ENCODE data around the gene ZNF469. TPM values are rescaled to one million over a fixed set of nuclear protein-coding genes. Genes with fewer than 3 reads are reported as not detected.

ZNF469 gene
- total and polyA plus RNA-seq, 2 of the 13 experiments (the other 11 are each of a cell fraction or from before 2014, with no cell fraction given): not detected

GRCh38 chr16:88353691-88354090, 29.1 kb upstream of the ZNF469 start:
- H3K79me2 ChIP-seq (ENCODE audit: insufficient read depth, low read length): no peaks in the 10 kb centered on the region
- no peak for FAIRE-seq
- no peak overlapping the region for H2AFZ ChIP-seq (ENCODE audit: low read length)
- no peak overlapping the region for H3K9ac ChIP-seq (ENCODE audit: insufficient read depth, low read depth, low read length)
- no peaks in the 10 kb centered on the region for H3K36me3 ChIP-seq (replicated peaks in 1 of 2; ENCODE audit: control insufficient read depth in 1 of 2, insufficient read depth in 2 of 2, low read length in 2 of 2)
- no peak for DNase-seq (ENCODE audit: low spot score)
- ChIA-PET POLR2A (no interaction called here), CTCF (ENCODE audit: low intra/inter-chr PET ratio, low total read pairs) (no interaction called here)
- H4K20me1 ChIP-seq (ENCODE audit: insufficient read depth, low read length): no peaks in the 10 kb centered on the region
- TF ChIP-seq, protein P1, sequence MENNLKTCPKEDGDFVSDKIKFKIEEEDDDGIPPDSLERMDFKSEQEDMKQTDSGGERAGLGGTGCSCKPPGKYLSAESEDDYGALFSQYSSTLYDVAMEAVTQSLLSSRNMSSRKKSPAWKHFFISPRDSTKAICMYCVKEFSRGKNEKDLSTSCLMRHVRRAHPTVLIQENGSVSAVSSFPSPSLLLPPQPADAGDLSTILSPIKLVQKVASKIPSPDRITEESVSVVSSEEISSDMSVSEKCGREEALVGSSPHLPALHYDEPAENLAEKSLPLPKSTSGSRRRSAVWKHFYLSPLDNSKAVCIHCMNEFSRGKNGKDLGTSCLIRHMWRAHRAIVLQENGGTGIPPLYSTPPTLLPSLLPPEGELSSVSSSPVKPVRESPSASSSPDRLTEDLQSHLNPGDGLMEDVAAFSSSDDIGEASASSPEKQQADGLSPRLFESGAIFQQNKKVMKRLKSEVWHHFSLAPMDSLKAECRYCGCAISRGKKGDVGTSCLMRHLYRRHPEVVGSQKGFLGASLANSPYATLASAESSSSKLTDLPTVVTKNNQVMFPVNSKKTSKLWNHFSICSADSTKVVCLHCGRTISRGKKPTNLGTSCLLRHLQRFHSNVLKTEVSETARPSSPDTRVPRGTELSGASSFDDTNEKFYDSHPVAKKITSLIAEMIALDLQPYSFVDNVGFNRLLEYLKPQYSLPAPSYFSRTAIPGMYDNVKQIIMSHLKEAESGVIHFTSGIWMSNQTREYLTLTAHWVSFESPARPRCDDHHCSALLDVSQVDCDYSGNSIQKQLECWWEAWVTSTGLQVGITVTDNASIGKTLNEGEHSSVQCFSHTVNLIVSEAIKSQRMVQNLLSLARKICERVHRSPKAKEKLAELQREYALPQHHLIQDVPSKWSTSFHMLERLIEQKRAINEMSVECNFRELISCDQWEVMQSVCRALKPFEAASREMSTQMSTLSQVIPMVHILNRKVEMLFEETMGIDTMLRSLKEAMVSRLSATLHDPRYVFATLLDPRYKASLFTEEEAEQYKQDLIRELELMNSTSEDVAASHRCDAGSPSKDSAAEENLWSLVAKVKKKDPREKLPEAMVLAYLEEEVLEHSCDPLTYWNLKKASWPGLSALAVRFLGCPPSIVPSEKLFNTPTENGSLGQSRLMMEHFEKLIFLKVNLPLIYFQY (CRISPR knock-in tag; IDR thresholded peaks at IDR 0.05; ENCODE audit: borderline replicate concordance): no peak
- TF ChIP-seq GTF3A (CRISPR knock-in tag; conservative IDR thresholded peaks at IDR 0.05) (no peak), KAT8 (CRISPR knock-in tag; IDR thresholded peaks at IDR 0.05) (no peak), ZBTB21 (CRISPR knock-in tag; IDR thresholded peaks at IDR 0.05) (no peak), ZNF335 (CRISPR knock-in tag; IDR thresholded peaks at IDR 0.05) (no peak), SPEN (CRISPR knock-in tag; IDR thresholded peaks at IDR 0.05; ENCODE audit: low read depth) (no peak), ZC3H13 (CRISPR knock-in tag; IDR thresholded peaks at IDR 0.05) (no peak), FOXJ3 (CRISPR knock-in tag; IDR thresholded peaks at IDR 0.05; ENCODE audit: borderline replicate concordance) (no peak), TMF1 (CRISPR knock-in tag; IDR thresholded peaks at IDR 0.05; ENCODE audit: low read depth) (no peak)
- TF ChIP-seq, protein P2, sequence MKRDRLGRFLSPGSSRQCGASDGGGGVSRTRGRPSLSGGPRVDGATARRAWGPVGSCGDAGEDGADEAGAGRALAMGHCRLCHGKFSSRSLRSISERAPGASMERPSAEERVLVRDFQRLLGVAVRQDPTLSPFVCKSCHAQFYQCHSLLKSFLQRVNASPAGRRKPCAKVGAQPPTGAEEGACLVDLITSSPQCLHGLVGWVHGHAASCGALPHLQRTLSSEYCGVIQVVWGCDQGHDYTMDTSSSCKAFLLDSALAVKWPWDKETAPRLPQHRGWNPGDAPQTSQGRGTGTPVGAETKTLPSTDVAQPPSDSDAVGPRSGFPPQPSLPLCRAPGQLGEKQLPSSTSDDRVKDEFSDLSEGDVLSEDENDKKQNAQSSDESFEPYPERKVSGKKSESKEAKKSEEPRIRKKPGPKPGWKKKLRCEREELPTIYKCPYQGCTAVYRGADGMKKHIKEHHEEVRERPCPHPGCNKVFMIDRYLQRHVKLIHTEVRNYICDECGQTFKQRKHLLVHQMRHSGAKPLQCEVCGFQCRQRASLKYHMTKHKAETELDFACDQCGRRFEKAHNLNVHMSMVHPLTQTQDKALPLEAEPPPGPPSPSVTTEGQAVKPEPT (CRISPR knock-in tag; IDR thresholded peaks at IDR 0.05; ENCODE audit: low read depth): no peak
- intact Hi-C loops (cut with micrococcal nuclease; ENCODE audit: unreplicated experiment): no loop called here
- H3K4me2 ChIP-seq (ENCODE audit: low read depth, low read length): no peak overlapping the region
- no peak overlapping the region for H3K27ac ChIP-seq (ENCODE audit: extremely low read length, insufficient read depth, low read length)
- WGBS (ENCODE audit: low lambda C conversion rate): 60% methylated on average over 7 of the region's 12 CpGs
- peaks cover 3 to 63% of the 10 kb centered on the region in 2 experiments; a peak in 4 of 5 replicates for H3K27me3 ChIP-seq (ENCODE audit: control insufficient read depth in 1 of 2, insufficient read depth in 2 of 2, low read length in 2 of 2)
- no peaks in the 10 kb centered on the region for H3K9me3 ChIP-seq (ENCODE audit: low read length)
- in situ Hi-C loops (cut with HindIII; ENCODE audit: extremely low pct_ligation_motif_present, low pct_unique_long_range_greater_than_20kb): no loop called here
- ATAC-seq: no peak
- no TSS peak for BruUV-seq (replicated peaks)
- no peak overlapping the region for H3K4me3 ChIP-seq (replicated peaks in 1 of 3; ENCODE audit: insufficient read depth in 1 of 3, low read depth in 2 of 3, low read length in 3 of 3)
- no peaks in the 10 kb centered on the region for H3K4me1 ChIP-seq (ENCODE audit: insufficient read depth, low read length)
